Activated gamma-delta T cell treated with anti-CD3 and anti-CD28 coated beads, Interleukin-2, amount 50 U/mL, for 16 hours (primary cell): ENCODE data around the gene PROZ.
"Not testable (repeated sequence)": the region's sequence is repeated elsewhere in the genome, so short reads cannot be mapped to it uniquely, and the experiment has no call there.

Source experiments
- DNase-seq: peaks from one replicate; pipeline ENCODE4 v3.0.0-alpha.2; 2020; ENCODE audit warnings: low read depth

Gene PROZ

GRCh38 chr13:113157929-113158747 is at the start of gene PROZ:
Gene PROZ, plus strand, starts transcription at chr13:113158648. Its CDS starts 13 bp downstream, at chr13:113158661.
- no peak for DNase-seq

- no peak for DNase-seq
Observed at GRCh38 chr13:113109151-113110047, 49.0 kb upstream of the PROZ start.

GRCh38 chr13:113110048-113110851 is 48.2 kb upstream of the PROZ start:
- DNase-seq: no peak

- no peak for DNase-seq
Observed at GRCh38 chr13:113110852-113111315, 47.6 kb upstream of the PROZ start.

GRCh38 chr13:113111821-113112220 is 46.6 kb upstream of the PROZ start:
- DNase-seq: not testable (repeated sequence)

GRCh38 chr13:113112475-113112874 is 46.0 kb upstream of the PROZ start:
- DNase-seq: not testable (repeated sequence)

- DNase-seq: no peak
Observed at GRCh38 chr13:113112893-113113845, 45.3 kb upstream of the PROZ start.

- no peak for DNase-seq
Observed at GRCh38 chr13:113113846-113114271, 44.6 kb upstream of the PROZ start.

- no peak for DNase-seq
Observed at GRCh38 chr13:113114511-113115362, 43.7 kb upstream of the PROZ start.

- no peak for DNase-seq
Observed at GRCh38 chr13:113115363-113116205, 42.9 kb upstream of the PROZ start.

GRCh38 chr13:113116206-113116800 is 42.1 kb upstream of the PROZ start:
- DNase-seq: no peak

GRCh38 chr13:113116871-113117271 is 41.6 kb upstream of the PROZ start:
- no peak for DNase-seq

GRCh38 chr13:113117335-113117872 is 41.0 kb upstream of the PROZ start:
- DNase-seq: no peak

- no peak for DNase-seq
Observed at GRCh38 chr13:113117911-113118260, 40.6 kb upstream of the PROZ start.

- DNase-seq: no peak
Observed at GRCh38 chr13:113118261-113119021, 40.0 kb upstream of the PROZ start.

- DNase-seq: no peak
Observed at GRCh38 chr13:113119166-113119821, 39.2 kb upstream of the PROZ start.

- DNase-seq: no peak
Observed at GRCh38 chr13:113119822-113120189, 38.6 kb upstream of the PROZ start.
